SU-DHL-6 (cell line): Measurements from ENCODE around the gene TAB2.

ENCODE experiments used
- H2AFZ ChIP-seq: fragments of 200-600 bp; sonication (generic); 2 replicates; pipeline ENCODE4 v1.6.1; 2014; ENCODE audit warnings: low read depth, mild to moderate bottlenecking, moderate library complexity, mixed read lengths, antibody characterized with exemption, low read length; ENCODE audit not compliant: severe bottlenecking
- H3F3A ChIP-seq: fragments of 200-600 bp; shearing (Covaris generic); 2 replicates; pipeline ENCODE4 v1.6.0; 2016; ENCODE audit warnings: antibody characterized with exemption, mild to moderate bottlenecking; ENCODE audit not compliant: insufficient read depth
- H3K27ac ChIP-seq: fragments of 200-600 bp; sonication (generic); 2 replicates; pipeline ENCODE4 v1.5.1; 2016; ENCODE audit warnings: low read depth, mild to moderate bottlenecking, low read length, moderate library complexity, mixed read lengths
- H3K27me3 ChIP-seq: fragments of 200-600 bp; sonication (generic), shearing (Covaris generic); 2 replicates; pipeline ENCODE4 v1.6.0; 2014; ENCODE audit warnings: mild to moderate bottlenecking, low read length
- H3K36me3 ChIP-seq: fragments of 200-600 bp; sonication (generic); 2 replicates; pipeline ENCODE4 v1.6.1; 2014; ENCODE audit warnings: mild to moderate bottlenecking, low read length, mixed read lengths
- H3K4me2 ChIP-seq: fragments of 300-600, 200-600 bp; shearing (Covaris generic), sonication (generic); 2 replicates; pipeline ENCODE4 v1.6.0; 2014; ENCODE audit warnings: low read length, low read depth, mild to moderate bottlenecking; ENCODE audit not compliant: poor library complexity, severe bottlenecking
- H3K4me3 ChIP-seq: fragments of 200-600 bp; sonication (generic); 2 replicates; pipeline ENCODE4 v1.5.1; 2014; ENCODE audit warnings: antibody characterized with exemption, low read length, mild to moderate bottlenecking, mixed read lengths; ENCODE audit not compliant: insufficient read depth, poor library complexity, severe bottlenecking
- H3K79me2 ChIP-seq: fragments of 200-600 bp; sonication (generic); 2 replicates; pipeline ENCODE4 v1.6.1; 2014; ENCODE audit warnings: mild to moderate bottlenecking, low read length, moderate library complexity; ENCODE audit not compliant: insufficient read depth
- H3K9ac ChIP-seq: fragments of 200-600 bp; sonication (generic); 2 replicates; pipeline ENCODE4 v1.7.0; 2014; ENCODE audit warnings: mild to moderate bottlenecking, low read length
- H3K9me2 ChIP-seq: fragments of 200-600 bp; sonication (generic); replicated peaks from 2 replicates; pipeline ENCODE4 v1.6.1; 2014; ENCODE audit warnings: low read length; ENCODE audit not compliant: insufficient read depth
- H3K9me3 ChIP-seq: fragments of 200-600 bp; sonication (generic); 2 replicates; pipeline ENCODE4 v1.6.1; 2014; ENCODE audit warnings: low read length, mixed read lengths; ENCODE audit not compliant: insufficient read depth
- H4K20me1 ChIP-seq: fragments of 200-600 bp; sonication (generic); 2 replicates; pipeline ENCODE4 v1.6.1; 2014; ENCODE audit warnings: low read depth, mild to moderate bottlenecking, antibody characterized with exemption, low read length, moderate library complexity, mixed read lengths
- CTCF ChIP-seq: fragments of 200-600 bp; sonication (generic); IDR thresholded peaks from one replicate; pipeline ENCODE4 v1.5.1; 2017; ENCODE audit warnings: antibody characterized with exemption, mild to moderate bottlenecking, low read length, moderate library complexity; ENCODE audit not compliant: insufficient read depth, poor library complexity, severe bottlenecking
- EZH2phosphoT487 ChIP-seq: fragments of 200-600 bp; sonication (generic), shearing (Covaris generic); conservative IDR thresholded peaks from 2 replicates; pipeline ENCODE4 v1.6.1; 2018; ENCODE audit warnings: mild to moderate bottlenecking, antibody characterized with exemption, low read length, moderate library complexity, mixed read lengths

Gene TAB2

GRCh38 chr6:149435919-149436586, 118.5 kb downstream of the TAB2 start:
- Histone ChIP-seq H3K9me3 (no peaks in the 10 kb centered on the region), H2AFZ (no peak overlapping the region), H3K4me3 (no peak overlapping the region), H3K9ac (no peak overlapping the region), H3K27ac (no peak overlapping the region), H3K36me3 (no peaks in the 10 kb centered on the region), H3K4me2 (no peak overlapping the region), H3K9me2 (no peaks in the 10 kb centered on the region), H3K27me3 (no peaks in the 10 kb centered on the region), H4K20me1 (no peaks in the 10 kb centered on the region), H3F3A (no peaks in the 10 kb centered on the region), H3K79me2 (no peaks in the 10 kb centered on the region)
- TF ChIP-seq CTCF = no peak

DNA sequence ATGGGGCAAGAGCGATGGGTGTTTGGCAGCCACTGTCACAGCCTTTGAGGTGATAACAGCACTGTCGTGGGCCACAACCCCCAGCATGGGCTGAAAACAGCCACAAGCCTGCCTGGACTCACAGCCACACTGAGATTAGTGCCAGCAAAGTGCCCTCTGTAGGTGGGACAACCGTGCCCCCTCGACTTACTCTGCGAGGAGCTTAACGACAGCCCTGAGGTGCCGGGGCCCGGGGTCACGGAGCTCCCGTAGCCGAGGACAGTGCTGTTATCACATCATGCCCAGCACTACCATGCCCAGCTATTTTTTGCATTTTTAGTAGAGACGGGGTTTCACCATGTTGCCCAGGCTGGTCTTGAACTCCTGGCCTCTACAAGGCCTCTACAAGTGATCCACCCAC, 119.1 kb downstream of the TAB2 start:
- TF ChIP-seq CTCF = no peak
- no peak for TF ChIP-seq EZH2phosphoT487
- Histone ChIP-seq H3K27ac (no peak overlapping the region), H3K9ac (no peak overlapping the region), H2AFZ (no peak overlapping the region), H3K9me2 (no peaks in the 10 kb centered on the region), H3K36me3 (no peaks in the 10 kb centered on the region), H3K9me3 (no peaks in the 10 kb centered on the region), H3F3A (no peaks in the 10 kb centered on the region), H3K27me3 (no peaks in the 10 kb centered on the region), H3K4me2 (no peak overlapping the region), H4K20me1 (no peaks in the 10 kb centered on the region), H3K4me3 (no peak overlapping the region), H3K79me2 (no peaks in the 10 kb centered on the region)

GRCh38 chr6:149437212-149437611, 119.7 kb downstream of the TAB2 start:
- Histone ChIP-seq H3K27me3 (no peaks in the 10 kb centered on the region), H3K4me2 (no peak overlapping the region), H3K27ac (no peak overlapping the region), H3K9me2 (no peaks in the 10 kb centered on the region), H2AFZ (no peak overlapping the region), H4K20me1 (no peaks in the 10 kb centered on the region), H3K9me3 (no peaks in the 10 kb centered on the region), H3F3A (no peaks in the 10 kb centered on the region), H3K36me3 (no peaks in the 10 kb centered on the region), H3K9ac (no peak overlapping the region), H3K79me2 (no peaks in the 10 kb centered on the region), H3K4me3 (no peak overlapping the region)
- TF ChIP-seq EZH2phosphoT487 = no peak
- no peak for TF ChIP-seq CTCF
